Fibroblast of villous mesenchyme (primary cell): Measurements from ENCODE around the gene DACT2. TPM values are rescaled to one million over a fixed set of nuclear protein-coding genes. Genes with fewer than 3 reads are reported as not detected.
"Not testable (repeated sequence)": the region's sequence is repeated elsewhere in the genome, so short reads cannot be mapped to it uniquely, and the experiment has no call there.

ENCODE experiments used
- DNase-seq: peaks from one replicate; pipeline ENCODE4 v3.0.0-alpha.2; 2010; ENCODE audit warnings: low read depth
- H3K4me3 ChIP-seq: 2 replicates; pipeline ENCODE4 v1.5.1; 2011; ENCODE audit warnings: low read depth, mild to moderate bottlenecking, low read length
- total RNA-seq: library from RNA; depleted of rRNA; stranded (reverse); fragments of >200 nt; gene quantifications from 2 replicates; pipeline ENCODE4 v1.2.3, GENCODE V29; 2012
- TF ChIP-seq, protein P1 (sequence below): IDR thresholded peaks from 2 replicates; pipeline ENCODE4 v1.5.1; 2012; ENCODE audit warnings: low read depth, mild to moderate bottlenecking, low read length; ENCODE audit not compliant: insufficient read depth

The DACT2 gene
- total RNA-seq, 1 donor = not detected

DNA sequence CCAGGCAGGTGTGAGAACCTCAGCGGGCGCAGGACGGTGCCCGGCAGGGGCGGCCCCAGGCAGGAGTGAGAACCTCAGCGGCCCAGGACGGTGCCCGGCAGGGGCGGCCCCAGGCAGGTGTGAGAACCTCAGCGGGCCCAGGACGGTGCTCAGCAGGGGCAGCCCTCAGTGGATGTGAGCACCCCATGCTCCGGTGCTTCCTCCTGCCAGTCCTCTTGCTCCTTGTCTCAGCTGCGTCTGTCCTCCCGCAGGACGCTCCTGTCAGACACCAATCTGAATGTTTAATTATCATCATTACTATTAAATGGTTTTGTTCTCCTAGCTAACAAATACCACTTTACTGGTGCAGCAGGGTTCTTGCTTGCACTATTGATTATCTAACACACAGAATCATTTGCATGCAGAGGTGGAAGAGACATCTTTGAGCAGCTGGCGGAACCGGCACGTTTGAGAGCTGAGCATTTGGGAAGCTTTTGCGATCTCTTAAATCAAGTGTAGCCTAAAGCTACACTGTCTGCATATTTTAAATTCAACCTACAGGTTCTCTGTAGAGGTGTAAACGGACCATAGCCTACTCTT lies 39.4 kb upstream of the DACT2 start:
- H3K4me3 ChIP-seq = no peak overlapping the region
- DNase-seq = no peak
- TF ChIP-seq, protein P1, sequence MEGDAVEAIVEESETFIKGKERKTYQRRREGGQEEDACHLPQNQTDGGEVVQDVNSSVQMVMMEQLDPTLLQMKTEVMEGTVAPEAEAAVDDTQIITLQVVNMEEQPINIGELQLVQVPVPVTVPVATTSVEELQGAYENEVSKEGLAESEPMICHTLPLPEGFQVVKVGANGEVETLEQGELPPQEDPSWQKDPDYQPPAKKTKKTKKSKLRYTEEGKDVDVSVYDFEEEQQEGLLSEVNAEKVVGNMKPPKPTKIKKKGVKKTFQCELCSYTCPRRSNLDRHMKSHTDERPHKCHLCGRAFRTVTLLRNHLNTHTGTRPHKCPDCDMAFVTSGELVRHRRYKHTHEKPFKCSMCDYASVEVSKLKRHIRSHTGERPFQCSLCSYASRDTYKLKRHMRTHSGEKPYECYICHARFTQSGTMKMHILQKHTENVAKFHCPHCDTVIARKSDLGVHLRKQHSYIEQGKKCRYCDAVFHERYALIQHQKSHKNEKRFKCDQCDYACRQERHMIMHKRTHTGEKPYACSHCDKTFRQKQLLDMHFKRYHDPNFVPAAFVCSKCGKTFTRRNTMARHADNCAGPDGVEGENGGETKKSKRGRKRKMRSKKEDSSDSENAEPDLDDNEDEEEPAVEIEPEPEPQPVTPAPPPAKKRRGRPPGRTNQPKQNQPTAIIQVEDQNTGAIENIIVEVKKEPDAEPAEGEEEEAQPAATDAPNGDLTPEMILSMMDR = no peak

DNA sequence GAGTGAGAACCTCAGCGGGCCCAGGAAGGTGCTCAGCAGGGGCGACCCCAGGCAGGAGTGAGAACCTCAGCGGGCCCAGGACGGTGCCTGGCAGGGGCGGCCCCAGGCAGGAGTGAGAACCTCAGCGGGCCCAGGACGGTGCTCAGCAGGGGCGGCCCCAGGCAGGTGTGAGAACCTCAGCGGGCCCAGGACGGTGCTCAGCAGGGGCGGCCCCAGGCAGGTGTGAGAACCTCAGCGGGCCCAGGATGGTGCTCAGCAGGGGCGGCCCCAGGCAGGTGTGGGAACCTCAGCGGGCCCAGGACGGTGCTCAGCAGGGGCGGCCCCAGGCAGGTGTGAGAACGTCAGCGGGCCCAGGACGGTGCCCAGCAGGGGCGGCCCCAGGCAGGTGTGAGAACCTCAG lies 37.3 kb upstream of the DACT2 start:
- not testable (repeated sequence) for DNase-seq, H3K4me3 ChIP-seq

GRCh38 chr6:168355716-168356522 lies 36.3 kb upstream of the DACT2 start:
- H3K4me3 ChIP-seq = no peak overlapping the region
- TF ChIP-seq, protein P1 = peak; percentile 58
- DNase-seq = peak; percentile 26

DNA sequence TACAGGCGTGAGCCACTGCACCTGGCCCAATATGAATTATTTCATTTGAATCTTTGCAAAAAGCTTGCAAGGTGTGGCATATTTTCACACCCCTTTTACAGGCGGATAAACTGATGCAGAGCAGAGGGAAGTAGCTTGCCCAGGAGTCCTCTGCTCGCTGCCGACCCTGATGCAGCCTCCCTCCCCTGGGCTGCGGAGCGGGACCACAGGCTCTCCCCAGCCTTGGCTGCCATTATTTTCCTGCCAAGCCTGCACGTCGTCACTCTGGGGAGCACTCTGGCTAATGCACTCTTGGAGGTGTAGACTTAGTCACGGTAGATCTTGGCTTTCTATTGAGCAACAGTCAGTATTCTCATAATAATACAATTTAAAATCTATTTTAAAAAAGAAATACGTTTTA lies 34.8 kb upstream of the DACT2 start:
- TF ChIP-seq, protein P1 = no peak
- no peak overlapping the region for H3K4me3 ChIP-seq
- no peak for DNase-seq

DNA sequence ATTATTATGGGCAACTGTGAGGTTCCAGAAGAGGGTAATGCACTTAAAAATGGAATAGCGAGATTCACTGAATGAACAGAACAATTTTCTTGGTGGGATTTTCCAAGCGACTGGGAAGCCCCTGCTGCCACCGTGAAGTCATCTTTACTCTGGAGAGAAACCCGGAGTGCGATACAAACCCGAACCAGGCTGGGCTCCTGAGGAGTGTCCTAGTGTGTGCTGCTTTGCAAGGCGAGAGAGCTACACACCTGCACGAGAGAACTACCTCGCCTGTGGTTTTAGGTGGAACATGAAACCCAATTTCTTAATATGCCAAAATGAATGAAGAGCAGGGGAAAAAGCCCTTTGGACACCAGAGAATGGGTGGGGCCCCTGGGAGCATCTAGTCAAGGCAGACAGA lies 33.5 kb upstream of the DACT2 start:
- H3K4me3 ChIP-seq = no peak overlapping the region
- TF ChIP-seq, protein P1 = no peak
- no peak for DNase-seq

GRCh38 chr6:168352096-168352495 lies 32.5 kb upstream of the DACT2 start:
- DNase-seq = no peak
- H3K4me3 ChIP-seq = no peak overlapping the region
- TF ChIP-seq, protein P1 = no peak

DNA sequence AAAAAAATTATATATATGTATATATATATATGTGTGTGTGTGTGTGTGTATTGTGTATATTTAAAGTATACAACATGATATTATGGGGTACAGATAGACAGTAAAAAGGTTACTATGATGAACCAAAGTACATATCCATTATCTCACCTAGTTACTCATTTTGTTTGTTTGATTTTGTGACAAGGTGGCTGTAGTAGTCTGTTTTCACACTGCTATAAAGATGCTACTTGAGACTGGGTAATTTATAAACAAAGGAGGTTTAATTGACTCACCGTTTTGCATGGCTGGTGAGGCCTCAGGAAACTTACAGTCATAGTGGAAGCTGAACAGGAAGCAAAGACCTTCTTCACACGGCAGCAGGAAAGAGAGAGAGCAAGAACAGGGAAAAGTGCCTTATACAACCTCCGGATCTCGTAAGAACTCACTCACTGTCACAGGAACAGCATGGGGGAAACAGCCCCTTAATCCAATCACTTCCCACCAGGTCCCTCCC lies 30.2 kb upstream of the DACT2 start:
- no peak overlapping the region for H3K4me3 ChIP-seq
- TF ChIP-seq, protein P1 = no peak
- no peak for DNase-seq
